Epidermal melanocyte (primary cell): ENCODE data around the gene TRPM5.
"Not testable (repeated sequence)": the region's sequence is repeated elsewhere in the genome, so short reads cannot be mapped to it uniquely, and the experiment has no call there.

Source experiments
- DNase-seq: peaks from one replicate; pipeline ENCODE4 v3.0.0; 2011; ENCODE audit warnings: low spot score; ENCODE audit not compliant: insufficient read length

Gene TRPM5

GRCh38 chr11:2443881-2444820 lies at the start of gene TRPM5:
Gene TRPM5 (minus strand): TSS chr11:2444514. CDS start chr11:2423036, 21,478 bp downstream.
- DNase-seq = no peak

- DNase-seq = no peak
Measured at GRCh38 chr11:2489083-2489482, 44.8 kb upstream of the TRPM5 start.

GRCh38 chr11:2488004-2488403 lies 43.7 kb upstream of the TRPM5 start:
- DNase-seq = no peak

- no peak for DNase-seq
Measured at GRCh38 chr11:2484576-2485125, 40.3 kb upstream of the TRPM5 start.

- no peak for DNase-seq
Measured at GRCh38 chr11:2483426-2483825, 39.1 kb upstream of the TRPM5 start.

- no peak for DNase-seq
Measured at GRCh38 chr11:2482745-2483144, 38.4 kb upstream of the TRPM5 start.

- no peak for DNase-seq
Measured at GRCh38 chr11:2482204-2482603, 37.9 kb upstream of the TRPM5 start.

- DNase-seq = no peak
Measured at GRCh38 chr11:2481253-2481652, 36.9 kb upstream of the TRPM5 start.

GRCh38 chr11:2480874-2481220 lies 36.5 kb upstream of the TRPM5 start:
- no peak for DNase-seq

- DNase-seq = not testable (repeated sequence)
Measured at GRCh38 chr11:2480067-2480873, 36.0 kb upstream of the TRPM5 start.

GRCh38 chr11:2477936-2478335 lies 33.6 kb upstream of the TRPM5 start:
- DNase-seq = no peak

GRCh38 chr11:2477254-2477653 lies 32.9 kb upstream of the TRPM5 start:
- no peak for DNase-seq

GRCh38 chr11:2475136-2475918 lies 31.0 kb upstream of the TRPM5 start:
- no peak for DNase-seq

- DNase-seq = no peak
Measured at GRCh38 chr11:2474059-2474901, 30.0 kb upstream of the TRPM5 start.

- no peak for DNase-seq
Measured at GRCh38 chr11:2473361-2474058, 29.2 kb upstream of the TRPM5 start.

GRCh38 chr11:2472428-2473186 lies 28.3 kb upstream of the TRPM5 start:
- no peak for DNase-seq

- no peak for DNase-seq
Measured at GRCh38 chr11:2471804-2472096, 27.4 kb upstream of the TRPM5 start.

GRCh38 chr11:2471048-2471803 lies 26.9 kb upstream of the TRPM5 start:
- no peak for DNase-seq

- no peak for DNase-seq
Measured at GRCh38 chr11:2470495-2470894, 26.2 kb upstream of the TRPM5 start.
